Liver (tissue), 9 donors: ENCODE data around the gene C12orf57. TPM values are rescaled to one million over a fixed set of nuclear protein-coding genes. Genes with fewer than 3 reads are reported as not detected.

Source experiments
- DNase-seq: peaks from one replicate; pipeline ENCODE4 v3.0.0-alpha.2; 2017; ENCODE audit warnings: low spot score
- H3K27ac ChIP-seq, 2 donors: one replicate each; pipeline ENCODE4 v1.7.0; 2013; ENCODE audit warnings: inconsistent platforms in 2 of 2, low read length in 2 of 2, control low read depth in 1 of 2, low read depth in 1 of 2, mild to moderate bottlenecking in 1 of 2
- H3K27me3 ChIP-seq, 4 donors: one replicate each; pipeline versions ENCODE4 v1.6.1 to v1.7.0; 2013; ENCODE audit warnings: low read length in 3 of 4, inconsistent platforms in 1 of 4, mild to moderate bottlenecking in 1 of 4, moderate library complexity in 1 of 4; ENCODE audit not compliant: control insufficient read depth in 4 of 4, insufficient read depth in 4 of 4
- H3K36me3 ChIP-seq, 4 donors: one replicate each; pipeline versions ENCODE4 v1.6.1 to v1.7.0; 2013; ENCODE audit warnings: low read length in 3 of 4, mild to moderate bottlenecking in 3 of 4, low read depth in 1 of 4, moderate library complexity in 1 of 4; ENCODE audit not compliant: control insufficient read depth in 4 of 4, insufficient read depth in 3 of 4
- H3K4me1 ChIP-seq, 4 donors: one replicate each; pipeline versions ENCODE4 v1.6.1 to v1.7.0; 2013; ENCODE audit warnings: low read length in 3 of 4, mild to moderate bottlenecking in 3 of 4, moderate library complexity in 1 of 4; ENCODE audit not compliant: control insufficient read depth in 4 of 4, insufficient read depth in 4 of 4
- H3K4me3 ChIP-seq, 3 donors: one replicate each; pipeline versions ENCODE4 v1.6.1 to v1.7.0; 2013; ENCODE audit warnings: low read length in 3 of 3, control low read depth in 1 of 3, low read depth in 1 of 3, mild to moderate bottlenecking in 1 of 3
- H3K9ac ChIP-seq, 2 donors: one replicate each; pipeline ENCODE4 v1.7.0; 2013; ENCODE audit warnings: low read length in 2 of 2, mild to moderate bottlenecking in 2 of 2, moderate library complexity in 2 of 2, control low read depth in 1 of 2, low read depth in 1 of 2
- H3K9me3 ChIP-seq, 4 donors: one replicate each; pipeline versions ENCODE4 v1.6.1 to v1.7.0; 2013; ENCODE audit warnings: low read length in 3 of 4; ENCODE audit not compliant: control insufficient read depth in 4 of 4
- EGR1 ChIP-seq, 2 donors: IDR thresholded peaks; 2 replicates each; pipeline ENCODE4 v1.6.1; 2016 to 2018; ENCODE audit warnings: antibody characterized with exemption in 2 of 2, low read depth in 2 of 2
- FOXA1 ChIP-seq: IDR thresholded peaks from 2 replicates; pipeline ENCODE4 v1.6.1; 2016; ENCODE audit warnings: antibody characterized with exemption
- FOXA2 ChIP-seq: IDR thresholded peaks from 2 replicates; pipeline ENCODE4 v1.6.1; 2016; ENCODE audit warnings: antibody characterized with exemption
- GABPA ChIP-seq, 2 donors: IDR thresholded peaks in 1 of 2; conservative IDR thresholded peaks in 1 of 2; 2 replicates each; pipeline ENCODE4 v1.6.1; 2016; ENCODE audit warnings: antibody characterized with exemption in 2 of 2, mild to moderate bottlenecking in 1 of 2, moderate library complexity in 1 of 2
- HNF4A ChIP-seq, 2 donors: conservative IDR thresholded peaks; 2 replicates each; pipeline ENCODE4 v1.6.1; 2016; ENCODE audit warnings: antibody characterized with exemption in 2 of 2, mild to moderate bottlenecking in 2 of 2
- HNF4G ChIP-seq: IDR thresholded peaks from 2 replicates; pipeline ENCODE4 v1.6.1; 2016; ENCODE audit warnings: antibody characterized with exemption
- JUND ChIP-seq, 2 donors: IDR thresholded peaks; 2 replicates each; pipeline ENCODE4 v1.6.1; 2016; ENCODE audit warnings: antibody characterized with exemption in 2 of 2
- NR2F2 ChIP-seq: IDR thresholded peaks from 2 replicates; pipeline ENCODE4 v1.6.1; 2016; ENCODE audit warnings: antibody characterized with exemption
- RAD21 ChIP-seq, 2 donors: IDR thresholded peaks; 2 replicates each; pipeline ENCODE4 v1.6.1; 2016; ENCODE audit warnings: antibody characterized with exemption in 2 of 2, mild to moderate bottlenecking in 2 of 2
- RXRA ChIP-seq, 2 donors: IDR thresholded peaks; 2 replicates each; pipeline ENCODE4 v1.6.1; 2017 to 2018; ENCODE audit warnings: antibody characterized with exemption in 2 of 2, mild to moderate bottlenecking in 1 of 2
- SP1 ChIP-seq: IDR thresholded peaks from 2 replicates; pipeline ENCODE4 v1.6.1; 2018; ENCODE audit warnings: antibody characterized with exemption, mild to moderate bottlenecking
- TAF1 ChIP-seq: conservative IDR thresholded peaks from 2 replicates; pipeline ENCODE4 v1.6.1; 2016; ENCODE audit warnings: antibody characterized with exemption, mild to moderate bottlenecking
- WGBS: extraction: QIAGEN DNeasy Blood & Tissue Kit; methylation state at CpG from one replicate; pipeline ENCODE4 v1.1.7; 2013; 5-methylcytosine and 5-hydroxymethylcytosine counted together
- polyA plus RNA-seq, 2 donors: library from polyadenylated mRNA; stranded (reverse) in 1 of 2; unstranded in 1 of 2; fragments of 200-250 nt in 1 of 2; fragments of >200 nt in 1 of 2; fragmentation: Nextera tagmentation in 1 of 2; extraction: Ambion mirVana in 1 of 2; gene quantifications; one replicate each; pipeline versions ENCODE4 v1.2.1 to v1.2.3, GENCODE V29; 2013 to 2015
- total RNA-seq, 2 donors: library from RNA; depleted of rRNA; stranded (reverse); fragments of >200 nt; gene quantifications; one replicate each; pipeline ENCODE4 v1.2.3, GENCODE V29; 2014
- TF ChIP-seq, protein P1 (sequence below): fragments of 150-350 bp; IDR thresholded peaks from 2 replicates; pipeline ENCODE4 v1.5.1; 2017; ENCODE audit warnings: improper control_type of control experiment, low read depth, low read length; ENCODE audit not compliant: missing input control
- TF ChIP-seq, protein P2 (sequence below): IDR thresholded peaks from 2 replicates; pipeline ENCODE4 v1.6.1; 2016; ENCODE audit warnings: antibody characterized with exemption, mild to moderate bottlenecking
- TF ChIP-seq, protein P3 (sequence below): IDR thresholded peaks from 2 replicates; pipeline ENCODE4 v1.6.1; 2016; ENCODE audit warnings: antibody characterized with exemption
- donor health status: healthy.
- donor health status: healthy.
- donor health status: healthy.
- donor health status: healthy.
- donor health status: healthy.

The C12orf57 gene
- total and polyA plus RNA-seq, 4 donors: 49.2 to 193 (median 65.7) TPM

DNA sequence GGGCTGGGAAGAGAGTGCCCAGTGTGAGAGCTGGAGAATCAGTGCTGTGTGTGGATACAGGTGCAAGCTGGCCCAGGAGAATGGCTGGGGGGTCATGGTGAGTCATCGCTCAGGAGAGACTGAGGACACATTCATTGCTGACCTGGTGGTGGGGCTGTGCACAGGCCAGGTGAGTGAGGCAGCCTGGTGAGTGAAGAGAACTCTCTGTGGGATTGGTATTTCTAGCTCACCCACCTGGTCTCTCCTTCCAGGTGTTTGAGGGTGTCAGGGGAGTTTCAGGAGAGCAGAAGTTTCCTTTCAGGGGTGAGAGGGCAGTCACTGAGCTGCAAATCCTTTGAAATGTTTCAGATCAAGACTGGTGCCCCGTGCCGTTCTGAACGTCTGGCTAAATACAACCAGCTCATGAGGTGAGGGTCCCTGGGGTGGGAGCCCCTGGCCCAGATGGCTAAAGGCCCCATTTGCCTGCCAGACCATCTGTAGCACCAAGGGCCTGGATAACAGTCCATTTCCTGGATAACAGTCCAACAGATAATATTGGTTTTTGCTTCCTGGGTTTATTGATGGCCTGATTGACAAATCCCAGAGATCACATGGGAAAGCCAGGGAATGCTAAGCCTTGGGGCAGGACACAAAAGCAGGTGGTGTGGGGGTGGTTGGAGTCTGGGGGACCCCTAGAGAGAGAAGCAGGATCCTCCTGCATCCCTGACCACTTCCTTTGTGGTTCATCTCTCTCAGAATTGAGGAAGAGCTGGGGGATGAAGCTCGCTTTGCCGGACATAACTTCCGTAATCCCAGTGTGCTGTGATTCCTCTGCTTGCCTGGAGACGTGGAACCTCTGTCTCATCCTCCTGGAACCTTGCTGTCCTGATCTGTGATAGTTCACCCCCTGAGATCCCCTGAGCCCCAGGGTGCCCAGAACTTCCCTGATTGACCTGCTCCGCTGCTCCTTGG lies 21.6 kb upstream of the C12orf57 start:
- Histone ChIP-seq H3K36me3 (no peaks in the 10 kb centered on the region), H3K9me3 (no peaks in the 10 kb centered on the region), H3K27ac (no peak overlapping the region), H3K4me3 (no peak overlapping the region), H3K9ac (no peak overlapping the region), H3K4me1 (peaks cover 9 to 38% (median 34%) of the 10 kb centered on the region in 4 donors), H3K27me3 (no peaks in the 10 kb centered on the region)
- TF ChIP-seq RXRA (IDR thresholded peaks at IDR 0.05) (no peak), FOXA2 (no peak), HNF4G (no peak), SP1 (no peak), HNF4A (conservative IDR thresholded peaks at IDR 0.05) (no peak), RAD21 (IDR thresholded peaks at IDR 0.05) (no peak), JUND (IDR thresholded peaks at IDR 0.05) (no peak), FOXA1 (no peak), NR2F2 (no peak)
- TF ChIP-seq, protein P1, sequence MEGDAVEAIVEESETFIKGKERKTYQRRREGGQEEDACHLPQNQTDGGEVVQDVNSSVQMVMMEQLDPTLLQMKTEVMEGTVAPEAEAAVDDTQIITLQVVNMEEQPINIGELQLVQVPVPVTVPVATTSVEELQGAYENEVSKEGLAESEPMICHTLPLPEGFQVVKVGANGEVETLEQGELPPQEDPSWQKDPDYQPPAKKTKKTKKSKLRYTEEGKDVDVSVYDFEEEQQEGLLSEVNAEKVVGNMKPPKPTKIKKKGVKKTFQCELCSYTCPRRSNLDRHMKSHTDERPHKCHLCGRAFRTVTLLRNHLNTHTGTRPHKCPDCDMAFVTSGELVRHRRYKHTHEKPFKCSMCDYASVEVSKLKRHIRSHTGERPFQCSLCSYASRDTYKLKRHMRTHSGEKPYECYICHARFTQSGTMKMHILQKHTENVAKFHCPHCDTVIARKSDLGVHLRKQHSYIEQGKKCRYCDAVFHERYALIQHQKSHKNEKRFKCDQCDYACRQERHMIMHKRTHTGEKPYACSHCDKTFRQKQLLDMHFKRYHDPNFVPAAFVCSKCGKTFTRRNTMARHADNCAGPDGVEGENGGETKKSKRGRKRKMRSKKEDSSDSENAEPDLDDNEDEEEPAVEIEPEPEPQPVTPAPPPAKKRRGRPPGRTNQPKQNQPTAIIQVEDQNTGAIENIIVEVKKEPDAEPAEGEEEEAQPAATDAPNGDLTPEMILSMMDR: no peak
- TF ChIP-seq, protein P2, sequence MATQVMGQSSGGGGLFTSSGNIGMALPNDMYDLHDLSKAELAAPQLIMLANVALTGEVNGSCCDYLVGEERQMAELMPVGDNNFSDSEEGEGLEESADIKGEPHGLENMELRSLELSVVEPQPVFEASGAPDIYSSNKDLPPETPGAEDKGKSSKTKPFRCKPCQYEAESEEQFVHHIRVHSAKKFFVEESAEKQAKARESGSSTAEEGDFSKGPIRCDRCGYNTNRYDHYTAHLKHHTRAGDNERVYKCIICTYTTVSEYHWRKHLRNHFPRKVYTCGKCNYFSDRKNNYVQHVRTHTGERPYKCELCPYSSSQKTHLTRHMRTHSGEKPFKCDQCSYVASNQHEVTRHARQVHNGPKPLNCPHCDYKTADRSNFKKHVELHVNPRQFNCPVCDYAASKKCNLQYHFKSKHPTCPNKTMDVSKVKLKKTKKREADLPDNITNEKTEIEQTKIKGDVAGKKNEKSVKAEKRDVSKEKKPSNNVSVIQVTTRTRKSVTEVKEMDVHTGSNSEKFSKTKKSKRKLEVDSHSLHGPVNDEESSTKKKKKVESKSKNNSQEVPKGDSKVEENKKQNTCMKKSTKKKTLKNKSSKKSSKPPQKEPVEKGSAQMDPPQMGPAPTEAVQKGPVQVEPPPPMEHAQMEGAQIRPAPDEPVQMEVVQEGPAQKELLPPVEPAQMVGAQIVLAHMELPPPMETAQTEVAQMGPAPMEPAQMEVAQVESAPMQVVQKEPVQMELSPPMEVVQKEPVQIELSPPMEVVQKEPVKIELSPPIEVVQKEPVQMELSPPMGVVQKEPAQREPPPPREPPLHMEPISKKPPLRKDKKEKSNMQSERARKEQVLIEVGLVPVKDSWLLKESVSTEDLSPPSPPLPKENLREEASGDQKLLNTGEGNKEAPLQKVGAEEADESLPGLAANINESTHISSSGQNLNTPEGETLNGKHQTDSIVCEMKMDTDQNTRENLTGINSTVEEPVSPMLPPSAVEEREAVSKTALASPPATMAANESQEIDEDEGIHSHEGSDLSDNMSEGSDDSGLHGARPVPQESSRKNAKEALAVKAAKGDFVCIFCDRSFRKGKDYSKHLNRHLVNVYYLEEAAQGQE: no peak
- no peak for DNase-seq
- WGBS: 82% methylated on average over 9 of the region's 9 CpGs

DNA sequence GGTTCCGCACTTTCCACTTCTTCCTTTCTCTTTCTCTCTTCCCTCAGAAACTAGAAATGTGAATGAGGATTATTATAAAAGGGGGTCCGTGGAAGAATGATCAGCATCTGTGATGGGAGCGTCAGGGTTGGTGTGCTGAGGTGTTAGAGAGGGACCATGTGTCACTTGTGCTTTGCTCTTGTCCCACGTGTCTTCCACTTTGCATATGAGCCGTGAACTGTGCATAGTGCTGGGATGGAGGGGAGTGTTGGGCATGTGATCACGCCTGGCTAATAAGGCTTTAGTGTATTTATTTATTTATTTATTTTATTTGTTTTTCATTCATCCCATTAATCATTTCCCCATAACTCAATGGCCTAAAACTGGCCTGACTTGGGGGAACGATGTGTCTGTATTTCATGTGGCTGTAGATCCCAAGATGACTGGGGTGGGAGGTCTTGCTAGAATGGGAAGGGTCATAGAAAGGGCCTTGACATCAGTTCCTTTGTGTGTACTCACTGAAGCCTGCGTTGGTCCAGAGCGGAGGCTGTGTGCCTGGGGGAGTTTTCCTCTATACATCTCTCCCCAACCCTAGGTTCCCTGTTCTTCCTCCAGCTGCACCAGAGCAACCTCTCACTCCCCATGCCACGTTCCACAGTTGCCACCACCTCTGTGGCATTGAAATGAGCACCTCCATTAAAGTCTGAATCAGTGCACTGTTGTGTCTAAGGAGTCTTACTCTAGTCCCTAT lies 20.7 kb upstream of the C12orf57 start:
- Histone ChIP-seq H3K4me3 (no peak overlapping the region), H3K9ac (no peak overlapping the region), H3K27me3 (no peaks in the 10 kb centered on the region), H3K36me3 (no peaks in the 10 kb centered on the region), H3K27ac (no peak overlapping the region), H3K9me3 (no peaks in the 10 kb centered on the region), H3K4me1 (peaks cover 9 to 39% (median 34%) of the 10 kb centered on the region in 4 donors)
- 80% methylated on average over 10 of the region's 10 CpGs for WGBS
- no peak for DNase-seq
- TF ChIP-seq TAF1 (no peak), SP1 (no peak), FOXA2 (no peak), GABPA (IDR thresholded peaks at IDR 0.05 in 1 of 2, conservative IDR thresholded peaks at IDR 0.05 in 1 of 2) (no peak), RAD21 (IDR thresholded peaks at IDR 0.05) (no peak), EGR1 (IDR thresholded peaks at IDR 0.05; ENCODE audit: low read depth in 2 of 2) (no peak), RXRA (IDR thresholded peaks at IDR 0.05) (no peak), HNF4G (no peak), NR2F2 (no peak)
- TF ChIP-seq, protein P3, sequence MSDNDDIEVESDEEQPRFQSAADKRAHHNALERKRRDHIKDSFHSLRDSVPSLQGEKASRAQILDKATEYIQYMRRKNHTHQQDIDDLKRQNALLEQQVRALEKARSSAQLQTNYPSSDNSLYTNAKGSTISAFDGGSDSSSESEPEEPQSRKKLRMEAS: no peak
- TF ChIP-seq, protein P2: no peak
- TF ChIP-seq, protein P1: no peak
